HCT116 (cell line): ENCODE measurements around the gene RAD9A. TPM values are rescaled to one million over a fixed set of nuclear protein-coding genes. Genes with fewer than 3 reads are reported as not detected.

Experiments used
- ATAC-seq: fragments of 200-7000 bp; cut with Tn5 transposase; 2 replicates; pipeline ENCODE4 v1.9.1; 2020; ENCODE audit warnings: mild to moderate bottlenecking, moderate library complexity
- BruUV-seq: library from RNA; stranded (reverse); fragments of 400-500 nt; replicated peaks from 2 replicates; lab custom pipeline; 2021; lab: Mats Ljungman, UMichigan
- CTCF ChIA-PET: fragments of 300-600 bp; sonication (Branson Sonifier 250); formaldehyde crosslinking; loops from one replicate; lab custom pipeline; 2021; ENCODE audit warnings: antibody characterized with exemption; lab: Charles Lee
- POLR2A ChIA-PET: fragments of 300-600, 350-600 bp; sonication (Branson Sonifier 250); formaldehyde crosslinking; loops from one replicate; lab custom pipeline; 2021; ENCODE audit warnings: antibody characterized with exemption; lab: Charles Lee
- RAD21 ChIA-PET, 2 experiments: fragments of 300-600 bp; sonication (Branson Sonifier 250); formaldehyde crosslinking; loops; one replicate each; lab custom pipeline; 2023; ENCODE audit warnings: low total read pairs in 2 of 2; ENCODE audit not compliant: uncharacterized antibody in 2 of 2, unreplicated experiment in 2 of 2, low non-redundant PET in 1 of 2; lab: Charles Lee
- DNase-seq: peaks from one replicate; pipeline ENCODE4 v3.0.0-alpha.2; 2010; ENCODE audit warnings: low read depth, low spot score
- H2AFZ ChIP-seq: fragments of 200-600 bp; shearing (Covaris generic), sonication (generic); 2 replicates; pipeline ENCODE4 v1.6.1; 2017; ENCODE audit warnings: low read depth, mixed run types, mixed read lengths, antibody characterized with exemption, low read length; ENCODE audit not compliant: poor library complexity, severe bottlenecking
- H3K27ac ChIP-seq: 2 replicates; pipeline ENCODE4 v1.5.1; 2012; ENCODE audit warnings: low read depth, low read length
- H3K27me3 ChIP-seq: fragments of 200-600 bp; sonication (generic); 2 replicates; pipeline ENCODE4 v1.6.1; 2016; ENCODE audit warnings: mixed run types, low read length, mixed read lengths; ENCODE audit not compliant: insufficient read depth
- H3K36me3 ChIP-seq, 2 experiments: fragments of 200-500 bp in 1 of 2; fragments of 200-600 bp in 1 of 2; sonication (Bioruptor generic) in 1 of 2; sonication (generic) in 1 of 2; 2 replicates each; pipeline versions ENCODE4 v1.5.1 to v1.6.1; 2014 to 2016; ENCODE audit warnings: low read length in 2 of 2, inconsistent platforms in 1 of 2, mixed read lengths in 1 of 2, mixed run types in 1 of 2; ENCODE audit not compliant: insufficient read depth in 2 of 2, control insufficient read depth in 1 of 2
- H3K4me1 ChIP-seq, 2 experiments: fragments of 200-600 bp in 1 of 2; sonication (generic) in 1 of 2; 2 replicates each; pipeline versions ENCODE4 v1.5.1 to v1.6.1; 2012 to 2017; ENCODE audit warnings: low read length in 2 of 2, inconsistent platforms in 1 of 2, mild to moderate bottlenecking in 1 of 2, mixed read lengths in 1 of 2, mixed run types in 1 of 2, moderate library complexity in 1 of 2; ENCODE audit not compliant: insufficient read depth in 2 of 2, control insufficient read depth in 1 of 2
- H3K4me2 ChIP-seq: fragments of 200-600 bp; sonication (generic); 2 replicates; pipeline ENCODE4 v1.6.1; 2017; ENCODE audit warnings: mixed run types, low read length, mixed read lengths
- H3K4me3 ChIP-seq, 2 experiments: fragments of 200-600 bp in 1 of 2; sonication (generic) in 1 of 2; replicated peaks in 1 of 2; 2 replicates each; pipeline ENCODE4 v1.5.1; 2011 to 2016; ENCODE audit warnings: low read length in 2 of 2, control low read depth in 1 of 2, low read depth in 1 of 2, mild to moderate bottlenecking in 1 of 2, mixed read lengths in 1 of 2, mixed run types in 1 of 2
- H3K79me2 ChIP-seq: fragments of 200-600 bp; sonication (generic); 2 replicates; pipeline ENCODE4 v1.6.1; 2017; ENCODE audit warnings: mild to moderate bottlenecking, mixed run types, low read length, moderate library complexity, mixed read lengths; ENCODE audit not compliant: insufficient read depth
- H3K9ac ChIP-seq: fragments of 200-600 bp; sonication (generic); 2 replicates; pipeline ENCODE4 v1.6.1; 2016; ENCODE audit warnings: low read length, mixed read lengths
- H3K9me2 ChIP-seq: fragments of 200-600 bp; sonication (generic), shearing (Covaris generic); 2 replicates; pipeline ENCODE4 v1.6.1; 2017; ENCODE audit warnings: mixed run types, mild to moderate bottlenecking, moderate library complexity; ENCODE audit not compliant: insufficient read depth
- H3K9me3 ChIP-seq, 2 experiments: fragments of 200-500 bp in 1 of 2; fragments of 200-600 bp in 1 of 2; sonication (Bioruptor generic) in 1 of 2; sonication (generic) in 1 of 2; 2 replicates each; pipeline ENCODE4 v1.6.1; 2014 to 2017; ENCODE audit warnings: low read length in 2 of 2, mixed read lengths in 2 of 2, inconsistent platforms in 1 of 2, low read depth in 1 of 2, mild to moderate bottlenecking in 1 of 2, mixed run types in 1 of 2, moderate library complexity in 1 of 2; ENCODE audit not compliant: control insufficient read depth in 1 of 2, insufficient read depth in 1 of 2
- H4K20me1 ChIP-seq: fragments of 200-600 bp; sonication (generic), shearing (Covaris generic); 2 replicates; pipeline ENCODE4 v1.6.1; 2017; ENCODE audit warnings: mixed run types, mild to moderate bottlenecking, moderate library complexity; ENCODE audit not compliant: insufficient read depth
- CBX3 ChIP-seq: IDR thresholded peaks from 2 replicates; pipeline ENCODE4 v1.6.1; 2012; ENCODE audit warnings: low read depth
- EGR1 ChIP-seq: IDR thresholded peaks from 2 replicates; pipeline ENCODE4 v1.6.1; 2012; ENCODE audit warnings: low read depth
- ELF1 ChIP-seq: IDR thresholded peaks from 2 replicates; pipeline ENCODE4 v1.6.1; 2012; ENCODE audit warnings: low read depth, borderline replicate concordance
- EZH2 ChIP-seq: fragments of 200-600 bp; sonication (generic); IDR thresholded peaks from 2 replicates; pipeline ENCODE4 v1.6.1; 2017; ENCODE audit warnings: antibody characterized with exemption, mixed run types
- EZH2phosphoT487 ChIP-seq: fragments of 200-600 bp; IDR thresholded peaks from 2 replicates; pipeline ENCODE4 v1.6.1; 2018; ENCODE audit warnings: antibody characterized with exemption, borderline replicate concordance
- JUND ChIP-seq: IDR thresholded peaks from 2 replicates; pipeline ENCODE4 v1.6.1; 2012
- SP1 ChIP-seq: IDR thresholded peaks from 2 replicates; pipeline ENCODE4 v1.6.1; 2012; ENCODE audit warnings: low read depth
- YY1 ChIP-seq: IDR thresholded peaks from 2 replicates; pipeline ENCODE4 v1.6.1; 2011; ENCODE audit warnings: low read length, low read depth, moderate library complexity, mild to moderate bottlenecking; ENCODE audit not compliant: insufficient replicate concordance; ENCODE audit errors: extremely low read depth
- ZFX ChIP-seq: fragments of 450-650 bp; IDR thresholded peaks from 2 replicates; pipeline ENCODE4 v1.6.1; 2017
- intact Hi-C: fragments of 100-400 bp; cut with micrococcal nuclease; formaldehyde crosslinking; loops from 2 replicates; pipeline ENCODE4 v1.10.0; 2022
- total RNA-seq: library from RNA; stranded (reverse); gene quantifications from one replicate; pipeline ENCODE4 v1.2.1, GENCODE V29; 2021; ENCODE audit not compliant: unreplicated experiment
- TF ChIP-seq, protein P1 (sequence below): IDR thresholded peaks from 2 replicates; pipeline ENCODE4 v1.6.1; 2012
- TF ChIP-seq, protein P2 (sequence below), 3 experiments: fragments of 200-600 bp in 1 of 3; sonication (generic) in 1 of 3; IDR thresholded peaks in 2 of 3; conservative IDR thresholded peaks in 1 of 3; 2 replicates each; pipeline ENCODE4 v1.5.1; 2012 to 2017; ENCODE audit warnings: low read depth in 2 of 3, low read length in 2 of 3, antibody characterized with exemption in 1 of 3, borderline replicate concordance in 1 of 3, control low read depth in 1 of 3, mild to moderate bottlenecking in 1 of 3, mixed read lengths in 1 of 3, mixed run types in 1 of 3, moderate library complexity in 1 of 3; ENCODE audit not compliant: insufficient read depth in 1 of 3

The RAD9A gene
- total RNA-seq, 1 experiment from 2014 or later: 49.8 TPM

DNA sequence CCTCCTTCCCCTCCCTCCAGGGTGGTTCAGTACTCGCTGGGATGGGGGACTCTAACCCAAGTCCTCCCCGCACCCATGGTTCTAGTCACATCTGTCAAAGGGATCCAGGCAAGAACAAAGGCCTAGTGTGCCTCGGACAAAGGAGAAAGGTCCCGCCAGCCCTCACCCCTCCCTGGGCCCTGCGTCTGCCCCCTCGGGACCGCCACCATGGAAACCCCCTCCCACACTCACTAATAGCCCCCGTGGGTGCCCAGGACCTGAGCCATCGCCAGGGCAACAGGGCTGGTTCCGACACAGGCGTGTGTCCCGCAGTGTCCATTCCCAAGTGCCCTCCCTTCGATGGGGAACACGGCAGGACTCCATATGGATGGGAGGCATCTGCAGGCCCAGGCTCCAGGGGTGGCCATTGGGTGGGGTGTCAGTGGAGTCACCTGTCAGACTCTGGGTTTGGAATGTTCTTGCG, 18.6 kb downstream of the RAD9A start:
- H3K9me3 ChIP-seq: no peaks in the 10 kb centered on the region
- TF ChIP-seq CBX3 (no peak), ELF1 (no peak), SP1 (no peak), EZH2 (no peak), ZFX (no peak), EGR1 (no peak), YY1 (no peak), EZH2phosphoT487 (no peak), JUND (no peak)
- TF ChIP-seq, protein P1, sequence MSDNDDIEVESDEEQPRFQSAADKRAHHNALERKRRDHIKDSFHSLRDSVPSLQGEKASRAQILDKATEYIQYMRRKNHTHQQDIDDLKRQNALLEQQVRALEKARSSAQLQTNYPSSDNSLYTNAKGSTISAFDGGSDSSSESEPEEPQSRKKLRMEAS: no peak
- TF ChIP-seq, protein P2, sequence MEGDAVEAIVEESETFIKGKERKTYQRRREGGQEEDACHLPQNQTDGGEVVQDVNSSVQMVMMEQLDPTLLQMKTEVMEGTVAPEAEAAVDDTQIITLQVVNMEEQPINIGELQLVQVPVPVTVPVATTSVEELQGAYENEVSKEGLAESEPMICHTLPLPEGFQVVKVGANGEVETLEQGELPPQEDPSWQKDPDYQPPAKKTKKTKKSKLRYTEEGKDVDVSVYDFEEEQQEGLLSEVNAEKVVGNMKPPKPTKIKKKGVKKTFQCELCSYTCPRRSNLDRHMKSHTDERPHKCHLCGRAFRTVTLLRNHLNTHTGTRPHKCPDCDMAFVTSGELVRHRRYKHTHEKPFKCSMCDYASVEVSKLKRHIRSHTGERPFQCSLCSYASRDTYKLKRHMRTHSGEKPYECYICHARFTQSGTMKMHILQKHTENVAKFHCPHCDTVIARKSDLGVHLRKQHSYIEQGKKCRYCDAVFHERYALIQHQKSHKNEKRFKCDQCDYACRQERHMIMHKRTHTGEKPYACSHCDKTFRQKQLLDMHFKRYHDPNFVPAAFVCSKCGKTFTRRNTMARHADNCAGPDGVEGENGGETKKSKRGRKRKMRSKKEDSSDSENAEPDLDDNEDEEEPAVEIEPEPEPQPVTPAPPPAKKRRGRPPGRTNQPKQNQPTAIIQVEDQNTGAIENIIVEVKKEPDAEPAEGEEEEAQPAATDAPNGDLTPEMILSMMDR (IDR thresholded peaks at IDR 0.05 in 2 of 3, conservative IDR thresholded peaks at IDR 0.05 in 1 of 3; ENCODE audit: borderline replicate concordance in 1 of 3, insufficient read depth in 1 of 3, low read depth in 2 of 3, low read length in 2 of 3): no peak
- H3K4me2 ChIP-seq: no peak overlapping the region
- ChIA-PET CTCF (no interaction called here), RAD21 (no interaction called here), POLR2A (no interaction called here)
- no peaks in the 10 kb centered on the region for H3K79me2 ChIP-seq
- H4K20me1 ChIP-seq: no peaks in the 10 kb centered on the region
- H3K4me3 ChIP-seq: no peak overlapping the region
- H3K9me2 ChIP-seq: no peaks in the 10 kb centered on the region
- ATAC-seq: no peak
- H3K4me1 ChIP-seq: peaks cover 5 to 14% of the 10 kb centered on the region in 2 experiments; a peak in 3 of 4 replicates
- no peak overlapping the region for H3K27ac ChIP-seq
- intact Hi-C loops: no loop called here
- H2AFZ ChIP-seq: no peak overlapping the region
- H3K27me3 ChIP-seq: no peaks in the 10 kb centered on the region
- DNase-seq: no peak
- no peak overlapping the region for H3K9ac ChIP-seq
- no peaks in the 10 kb centered on the region for H3K36me3 ChIP-seq
- no TSS peak for BruUV-seq
